Hepatocyte (in vitro differentiated cells): ENCODE results near the gene SLC39A13.

Experiments
- EZH2 ChIP-seq: fragments of 200-600 bp; sonication (generic); IDR thresholded peaks from 2 replicates; pipeline ENCODE4 v1.6.1; 2016; ENCODE audit warnings: antibody characterized with exemption, mild to moderate bottlenecking, borderline replicate concordance
- EZH2phosphoT487 ChIP-seq: fragments of 200-600 bp; sonication (generic); IDR thresholded peaks from one replicate; pipeline ENCODE4 v1.6.1; 2018; ENCODE audit warnings: antibody characterized with exemption, mild to moderate bottlenecking, low read depth, moderate library complexity; ENCODE audit not compliant: unreplicated experiment, severe bottlenecking
- TF ChIP-seq, protein P1 (sequence below): fragments of 200-600 bp; sonication (generic); IDR thresholded peaks from 2 replicates; pipeline ENCODE4 v1.5.1; 2016; ENCODE audit warnings: antibody characterized with exemption, mild to moderate bottlenecking; ENCODE audit not compliant: poor library complexity

DNA sequence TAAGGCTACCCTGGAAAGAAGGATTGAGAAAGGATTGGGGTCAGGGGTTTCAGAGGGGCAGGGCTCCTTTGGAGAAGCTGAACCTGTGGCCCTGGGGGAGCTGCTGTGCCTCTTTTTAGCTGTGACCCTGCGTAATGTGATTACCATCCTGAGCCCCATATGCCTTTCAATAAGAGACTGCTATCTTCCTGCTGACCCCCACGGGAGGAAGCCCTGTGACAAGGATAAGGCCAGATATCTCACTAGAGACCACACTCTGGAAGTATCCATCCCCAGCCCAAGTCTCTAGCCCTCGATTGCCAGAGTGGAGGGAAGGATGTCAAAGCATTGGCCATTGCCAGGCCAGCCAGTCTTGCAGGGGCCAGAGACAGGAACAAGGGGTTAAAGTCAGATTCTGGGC lies 4.8 kb upstream of the SLC39A13 start:
- no peak for TF ChIP-seq EZH2phosphoT487
- TF ChIP-seq, protein P1, sequence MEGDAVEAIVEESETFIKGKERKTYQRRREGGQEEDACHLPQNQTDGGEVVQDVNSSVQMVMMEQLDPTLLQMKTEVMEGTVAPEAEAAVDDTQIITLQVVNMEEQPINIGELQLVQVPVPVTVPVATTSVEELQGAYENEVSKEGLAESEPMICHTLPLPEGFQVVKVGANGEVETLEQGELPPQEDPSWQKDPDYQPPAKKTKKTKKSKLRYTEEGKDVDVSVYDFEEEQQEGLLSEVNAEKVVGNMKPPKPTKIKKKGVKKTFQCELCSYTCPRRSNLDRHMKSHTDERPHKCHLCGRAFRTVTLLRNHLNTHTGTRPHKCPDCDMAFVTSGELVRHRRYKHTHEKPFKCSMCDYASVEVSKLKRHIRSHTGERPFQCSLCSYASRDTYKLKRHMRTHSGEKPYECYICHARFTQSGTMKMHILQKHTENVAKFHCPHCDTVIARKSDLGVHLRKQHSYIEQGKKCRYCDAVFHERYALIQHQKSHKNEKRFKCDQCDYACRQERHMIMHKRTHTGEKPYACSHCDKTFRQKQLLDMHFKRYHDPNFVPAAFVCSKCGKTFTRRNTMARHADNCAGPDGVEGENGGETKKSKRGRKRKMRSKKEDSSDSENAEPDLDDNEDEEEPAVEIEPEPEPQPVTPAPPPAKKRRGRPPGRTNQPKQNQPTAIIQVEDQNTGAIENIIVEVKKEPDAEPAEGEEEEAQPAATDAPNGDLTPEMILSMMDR, result no peak
- TF ChIP-seq EZH2, result no peak
